ENCODE measurements around the gene CEP20.

CEP20 gene

DNA sequence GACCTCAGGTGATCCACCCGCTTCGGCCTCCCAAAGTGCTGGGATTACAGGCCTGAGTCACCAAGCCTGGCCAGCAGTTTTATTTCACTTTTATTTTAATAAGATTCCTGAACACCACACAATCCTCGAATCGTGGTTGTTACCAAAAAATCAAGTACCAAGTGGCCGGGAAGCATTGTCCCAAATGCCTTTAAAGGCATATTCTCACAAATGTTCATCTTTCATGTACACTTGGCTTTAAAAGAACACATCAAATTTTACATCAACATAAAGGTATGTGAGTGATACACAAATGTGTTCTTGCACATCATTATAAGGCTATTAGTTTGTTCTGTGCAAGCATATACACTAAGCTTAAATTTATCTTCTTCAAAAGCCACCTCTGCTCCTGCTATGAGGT lies 23.5 kb downstream of the CEP20 start:
- TF ChIP-seq, protein P1, sequence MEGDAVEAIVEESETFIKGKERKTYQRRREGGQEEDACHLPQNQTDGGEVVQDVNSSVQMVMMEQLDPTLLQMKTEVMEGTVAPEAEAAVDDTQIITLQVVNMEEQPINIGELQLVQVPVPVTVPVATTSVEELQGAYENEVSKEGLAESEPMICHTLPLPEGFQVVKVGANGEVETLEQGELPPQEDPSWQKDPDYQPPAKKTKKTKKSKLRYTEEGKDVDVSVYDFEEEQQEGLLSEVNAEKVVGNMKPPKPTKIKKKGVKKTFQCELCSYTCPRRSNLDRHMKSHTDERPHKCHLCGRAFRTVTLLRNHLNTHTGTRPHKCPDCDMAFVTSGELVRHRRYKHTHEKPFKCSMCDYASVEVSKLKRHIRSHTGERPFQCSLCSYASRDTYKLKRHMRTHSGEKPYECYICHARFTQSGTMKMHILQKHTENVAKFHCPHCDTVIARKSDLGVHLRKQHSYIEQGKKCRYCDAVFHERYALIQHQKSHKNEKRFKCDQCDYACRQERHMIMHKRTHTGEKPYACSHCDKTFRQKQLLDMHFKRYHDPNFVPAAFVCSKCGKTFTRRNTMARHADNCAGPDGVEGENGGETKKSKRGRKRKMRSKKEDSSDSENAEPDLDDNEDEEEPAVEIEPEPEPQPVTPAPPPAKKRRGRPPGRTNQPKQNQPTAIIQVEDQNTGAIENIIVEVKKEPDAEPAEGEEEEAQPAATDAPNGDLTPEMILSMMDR (IDR thresholded peaks at IDR 0.05; ENCODE audit: insufficient read depth, low read depth, low read length, missing control alignments) = no peak

DNA sequence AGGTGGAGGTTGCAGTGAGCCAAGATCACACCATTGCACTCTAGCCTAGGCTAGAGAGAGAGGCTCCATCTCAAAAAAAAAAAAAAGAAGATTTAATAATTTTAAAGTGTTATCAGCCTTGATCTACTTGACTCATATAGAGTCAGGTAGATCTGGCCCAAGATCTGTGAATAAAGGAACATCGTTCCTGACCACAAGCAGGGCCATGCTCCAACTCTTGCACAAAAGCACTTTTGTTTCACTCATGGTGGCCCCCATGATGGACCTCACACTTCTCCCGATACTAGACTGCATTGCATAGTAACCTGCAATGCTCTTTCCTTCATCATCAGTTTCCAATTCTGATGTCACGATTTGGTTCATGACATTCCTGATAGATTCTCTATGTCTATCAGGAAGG lies 26.4 kb downstream of the CEP20 start:
- no peak overlapping the region for H3K4me3 ChIP-seq (ENCODE audit: low read depth, low read length)
- DNase-seq (ENCODE audit: low read depth) = no peak
- TF ChIP-seq, protein P1 (IDR thresholded peaks at IDR 0.05; ENCODE audit: insufficient read depth, low read depth, low read length, missing control alignments) = no peak

More for the DNA sequence above, 23.5 kb downstream of the CEP20 start:
- no peak for DNase-seq (ENCODE audit: low read depth)
- no peak overlapping the region for H3K4me3 ChIP-seq (ENCODE audit: low read depth, low read length)

DNA sequence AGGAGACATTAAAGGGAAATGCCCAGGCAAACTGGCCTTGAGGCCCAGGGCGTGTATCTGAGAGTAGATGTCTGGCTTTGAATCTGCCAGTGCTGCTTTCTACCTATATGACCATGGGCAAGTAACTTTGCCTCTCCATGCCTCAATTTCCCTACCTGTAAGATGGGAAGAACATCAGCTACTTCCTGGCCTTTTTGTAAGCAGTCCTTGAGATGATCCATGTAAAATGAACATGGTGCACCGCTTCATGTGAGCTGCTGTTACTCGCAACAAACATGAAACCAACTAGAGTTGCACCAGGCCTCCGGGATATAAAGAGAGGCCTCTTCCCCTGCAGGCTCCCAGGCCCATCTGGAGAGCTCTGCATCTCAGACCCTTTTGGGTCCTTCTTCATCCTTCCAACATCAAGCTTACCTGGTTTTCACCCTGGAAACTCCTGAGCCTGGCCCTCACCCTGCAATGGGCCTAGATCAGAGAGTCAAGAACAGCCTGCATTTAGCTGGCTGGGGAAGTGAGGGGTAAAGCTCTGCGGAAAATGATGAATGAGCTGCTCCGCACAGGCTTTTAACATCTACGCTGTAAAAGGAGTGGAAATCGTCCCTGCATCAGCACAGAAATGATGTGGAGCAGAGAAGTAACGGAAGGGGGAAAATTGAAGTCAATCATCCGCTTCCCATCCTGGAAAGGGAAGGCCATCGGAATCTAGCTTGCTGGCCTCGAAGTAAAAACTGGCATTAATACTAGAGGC lies 29.3 kb downstream of the CEP20 start:
- DNase-seq (ENCODE audit: low read depth) = no peak
- no peak overlapping the region for H3K4me3 ChIP-seq (ENCODE audit: low read depth, low read length)
- TF ChIP-seq, protein P1 (IDR thresholded peaks at IDR 0.05; ENCODE audit: insufficient read depth, low read depth, low read length, missing control alignments) = no peak

DNA sequence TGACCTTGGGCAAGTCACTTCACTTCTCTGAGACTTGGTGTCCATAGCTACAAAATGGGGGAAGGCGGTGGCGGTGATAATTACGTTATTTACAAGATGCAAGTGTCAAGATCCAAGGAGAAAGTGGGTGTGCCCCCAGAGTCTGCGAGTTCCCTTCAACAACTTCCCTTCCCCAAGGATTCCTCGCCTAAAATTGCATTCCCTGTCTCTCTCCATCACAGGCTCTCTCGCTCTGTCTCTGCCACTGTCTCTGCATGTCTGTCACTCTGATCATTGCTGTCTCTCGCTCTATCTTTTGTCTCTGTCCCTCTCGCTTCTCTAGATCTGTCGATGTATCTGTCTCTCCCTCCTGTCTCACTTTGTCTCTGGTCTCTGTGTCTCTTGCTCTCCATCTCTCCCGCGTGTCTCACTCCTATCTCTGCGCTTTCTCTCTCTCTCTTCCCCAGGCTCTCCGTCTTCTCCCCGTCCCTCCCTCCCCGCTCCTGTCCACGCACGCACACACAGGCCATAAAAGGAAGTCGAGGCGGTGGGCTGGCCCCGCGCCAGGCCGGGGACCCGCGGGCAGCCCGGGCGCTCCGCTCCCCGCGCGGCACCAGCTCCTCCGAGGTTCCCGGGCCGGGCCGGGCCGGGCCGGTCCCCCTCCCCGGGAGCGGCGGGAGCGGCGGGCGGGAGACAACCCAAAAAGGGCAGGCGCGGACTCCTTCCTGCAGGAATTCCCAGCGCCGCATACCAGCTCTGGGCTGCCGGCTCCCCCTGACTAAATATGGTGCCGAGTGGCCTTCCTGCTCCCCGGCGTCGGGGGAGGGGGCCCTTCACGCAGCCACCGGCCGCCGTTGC lies 30.5 kb downstream of the CEP20 start:
- no peak for DNase-seq (ENCODE audit: low read depth)
- TF ChIP-seq, protein P1 (IDR thresholded peaks at IDR 0.05; ENCODE audit: insufficient read depth, low read depth, low read length, missing control alignments) = no peak
- H3K4me3 ChIP-seq (ENCODE audit: low read depth, low read length) = peak overlapping the region; percentile 7; the same call in 1 of the 2 replicates

DNA sequence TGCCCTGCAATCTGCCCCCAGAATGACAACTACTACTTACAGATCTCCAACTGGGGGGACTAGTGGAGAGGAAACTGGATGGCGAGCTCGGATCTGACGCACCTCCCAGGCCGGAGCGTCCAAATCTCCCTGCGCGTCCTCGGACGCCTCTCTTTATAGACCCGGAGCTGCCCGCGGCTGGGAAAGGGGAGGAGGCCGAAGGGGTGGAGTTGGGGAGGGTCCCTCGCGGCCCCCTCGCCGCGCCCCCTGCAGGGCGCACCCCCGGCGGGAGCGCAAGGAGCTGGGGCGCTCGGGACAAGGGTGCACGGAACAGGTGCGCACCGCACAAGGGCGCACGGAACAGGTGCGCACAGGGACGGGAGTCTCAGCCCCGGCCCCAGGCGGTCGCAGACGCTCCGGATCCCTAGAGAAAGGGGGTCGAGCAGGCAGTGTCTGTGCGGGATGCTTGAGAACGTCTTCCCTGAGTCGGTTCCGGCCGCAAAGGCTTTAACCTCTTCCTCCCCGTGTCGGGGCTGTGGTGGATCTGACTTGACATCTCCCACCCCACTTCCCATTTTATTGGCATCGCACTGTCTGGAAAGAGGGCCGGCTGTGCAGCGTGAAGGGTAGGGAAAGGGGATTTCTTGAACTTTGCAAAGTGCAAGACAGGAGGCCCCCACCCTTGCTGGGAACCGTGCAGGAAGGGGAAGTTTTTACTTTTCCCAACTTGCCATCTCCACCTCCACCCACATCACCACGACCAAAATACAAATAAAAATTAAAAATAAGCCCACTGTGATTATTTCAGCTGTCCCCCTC lies 31.3 kb downstream of the CEP20 start, which contains the start of gene MYH11:
MYH11 (minus strand) TSS at position 128 of the 798 bp plus-strand sequence. CDS start 18,776 bp downstream, outside the sequence.
- H3K4me3 ChIP-seq (ENCODE audit: low read depth, low read length) = peak within 1 kb of the TSS; percentile 7; the same call in 1 of the 2 replicates
- DNase-seq (ENCODE audit: low read depth) = no peak
- TF ChIP-seq, protein P1 (IDR thresholded peaks at IDR 0.05; ENCODE audit: insufficient read depth, low read depth, low read length, missing control alignments) = no peak

DNA sequence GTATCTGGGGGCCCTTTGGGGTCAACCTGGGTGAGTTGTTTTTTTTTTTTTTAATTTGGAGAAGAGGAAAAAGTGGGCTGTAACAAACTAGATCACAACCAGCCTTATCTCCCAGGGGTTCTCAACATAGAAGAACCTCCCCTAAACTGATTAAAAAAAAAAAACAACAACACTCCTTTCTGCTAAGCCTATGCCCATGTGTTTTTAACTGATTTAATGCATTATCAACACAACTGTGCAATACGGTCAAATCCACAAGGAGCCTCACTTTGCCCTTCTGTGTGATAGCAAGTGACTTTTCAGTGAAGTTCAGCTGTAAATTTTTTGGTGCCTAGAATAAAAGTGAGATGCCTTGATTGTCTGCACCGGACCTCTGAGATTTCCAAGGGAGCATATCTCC lies 32.2 kb downstream of the CEP20 start:
- DNase-seq (ENCODE audit: low read depth) = no peak
- no peak overlapping the region for H3K4me3 ChIP-seq (ENCODE audit: low read depth, low read length)
- TF ChIP-seq, protein P1 (IDR thresholded peaks at IDR 0.05; ENCODE audit: insufficient read depth, low read depth, low read length, missing control alignments) = no peak

Measured in GM12865 (cell line).